B cell (primary cell): ENCODE measurements around the gene GLCCI1. TPM values are rescaled to one million over a fixed set of nuclear protein-coding genes. Genes with fewer than 3 reads are reported as not detected.

Experiments
- ATAC-seq: fragments of 200-7000 bp; cut with Tn5 transposase; one replicate; pipeline ENCODE4 v1.10.0; 2021; ENCODE audit warnings: low read depth, mild to moderate bottlenecking, moderate number of reproducible peaks, moderate library complexity
- CTCF ChIA-PET: fragments of 350-600 bp; sonication (Branson Sonifier 250); formaldehyde crosslinking; loops from one replicate; lab custom pipeline; 2021; ENCODE audit warnings: antibody characterized with exemption, inconsistent platforms; lab: Charles Lee
- POLR2A ChIA-PET: fragments of 350-600 bp; sonication (Branson Sonifier 250); formaldehyde crosslinking; loops from one replicate; lab custom pipeline; 2021; ENCODE audit warnings: antibody characterized with exemption; lab: Charles Lee
- DNase-seq: peaks from one replicate; pipeline ENCODE4 v3.0.0; 2013
- H2AFZ ChIP-seq: 2 replicates; pipeline ENCODE4 v1.6.1; 2012; ENCODE audit warnings: mild to moderate bottlenecking, low read depth, low read length; ENCODE audit not compliant: insufficient read depth, poor library complexity, severe bottlenecking
- H3K27ac ChIP-seq, 2 donors: 1 replicate in 1 of 2; 2 replicates in 1 of 2; pipeline ENCODE4 v1.5.1; 2012 to 2013; ENCODE audit warnings: low read length in 2 of 2, mild to moderate bottlenecking in 2 of 2, moderate library complexity in 1 of 2
- H3K27me3 ChIP-seq, 4 experiments: fragments of 200-600 bp in 1 of 4; sonication (generic) in 1 of 4; replicated peaks in 1 of 4; 1 replicate in 2 of 4; 2 replicates in 2 of 4; pipeline versions ENCODE4 v1.6.1 to v1.7.0; 2013 to 2016; ENCODE audit warnings: low read length in 3 of 4, mild to moderate bottlenecking in 2 of 4, mixed read lengths in 1 of 4, moderate library complexity in 1 of 4; ENCODE audit not compliant: insufficient read depth in 4 of 4, control insufficient read depth in 3 of 4; ENCODE audit errors: control extremely low read depth in 1 of 4
- H3K36me3 ChIP-seq, 2 experiments: replicated peaks in 1 of 2; 1 replicate in 1 of 2; 2 replicates in 1 of 2; pipeline versions ENCODE4 v1.6.1 to v1.7.1; 2013; ENCODE audit warnings: low read length in 1 of 2; ENCODE audit not compliant: insufficient read depth in 2 of 2, control insufficient read depth in 1 of 2; ENCODE audit errors: control extremely low read depth in 1 of 2, extremely low read depth in 1 of 2
- H3K4me1 ChIP-seq, 2 donors: fragments of 200-600 bp in 1 of 2; sonication (generic) in 1 of 2; 1 replicate in 1 of 2; 2 replicates in 1 of 2; pipeline versions ENCODE4 v1.5.1 to v1.6.1; 2013 to 2017; ENCODE audit warnings: low read length in 2 of 2; ENCODE audit not compliant: control insufficient read depth in 2 of 2, insufficient read depth in 2 of 2
- H3K4me2 ChIP-seq: replicated peaks from 2 replicates; pipeline ENCODE3; 2012; ENCODE audit warnings: mild to moderate bottlenecking, low read depth, low read length; ENCODE audit not compliant: poor library complexity, severe bottlenecking
- H3K4me3 ChIP-seq, 5 experiments: fragments of 200-600 bp in 1 of 5; sonication (generic) in 1 of 5; 1 replicate in 3 of 5; 2 replicates in 2 of 5; pipeline versions ENCODE4 v1.5.1 to v1.7.0; 2011 to 2016; ENCODE audit warnings: low read length in 4 of 5, mild to moderate bottlenecking in 4 of 5, low read depth in 2 of 5, control low read depth in 1 of 5, moderate library complexity in 1 of 5; ENCODE audit not compliant: insufficient read depth in 1 of 5; ENCODE audit errors: control extremely low read depth in 1 of 5, extremely low read depth in 1 of 5
- H3K79me2 ChIP-seq: fragments of 200-600 bp; sonication (generic); one replicate; pipeline ENCODE4 v1.6.0; 2016; ENCODE audit warnings: low read length; ENCODE audit not compliant: control insufficient read depth, insufficient read depth
- H3K9ac ChIP-seq: fragments of 200-600 bp; sonication (generic); 2 replicates; pipeline ENCODE4 v1.6.1; 2017; ENCODE audit warnings: mild to moderate bottlenecking, low read length, moderate library complexity
- H3K9me3 ChIP-seq, 3 donors: one replicate each; pipeline versions ENCODE4 v1.6.1 to v1.7.1; 2013; ENCODE audit warnings: low read length in 2 of 3; ENCODE audit not compliant: control insufficient read depth in 2 of 3, insufficient read depth in 1 of 3; ENCODE audit errors: control extremely low read depth in 1 of 3
- H4K20me1 ChIP-seq: 2 replicates; pipeline ENCODE4 v1.6.0; 2012; ENCODE audit warnings: mild to moderate bottlenecking, low read length; ENCODE audit not compliant: insufficient read depth, control insufficient read depth, poor library complexity, severe bottlenecking
- H3K27ac Mint-ChIP-seq: one replicate; pipeline ENCODE4 v1.8.0; 2021; ENCODE audit warnings: mixed read lengths
- H3K27me3 Mint-ChIP-seq: one replicate; pipeline ENCODE4 v1.8.0; 2021; ENCODE audit warnings: mixed read lengths
- H3K4me1 Mint-ChIP-seq: one replicate; pipeline ENCODE4 v1.8.0; 2021; ENCODE audit warnings: mixed read lengths
- H3K4me3 Mint-ChIP-seq: one replicate; pipeline ENCODE4 v1.8.0; 2021; ENCODE audit warnings: mixed read lengths
- H3K9me3 Mint-ChIP-seq: one replicate; pipeline ENCODE4 v1.8.0; 2022; ENCODE audit warnings: mixed read lengths; ENCODE audit not compliant: insufficient read depth
- CTCF ChIP-seq: fragments of 200-600 bp; IDR thresholded peaks from one replicate; pipeline ENCODE4 v1.8.0; 2022; ENCODE audit warnings: antibody characterized with exemption, mild to moderate bottlenecking
- EZH2 ChIP-seq: IDR thresholded peaks from 2 replicates; pipeline ENCODE4 v1.6.1; 2012; ENCODE audit warnings: borderline replicate concordance, low read depth, mild to moderate bottlenecking, moderate library complexity, low read length; ENCODE audit not compliant: insufficient read depth, poor library complexity, severe bottlenecking
- WGBS: methylation state at CpG from one replicate; pipeline ENCODE4 v1.1.5; 2013; ENCODE audit warnings: missing lambda C conversion rate; ENCODE audit not compliant: insufficient coverage; 5-methylcytosine and 5-hydroxymethylcytosine counted together
- intact Hi-C: fragments of 100-400 bp; cut with micrococcal nuclease; formaldehyde crosslinking; loops from one replicate; pipeline ENCODE4 v1.10.0; 2022
- polyA plus RNA-seq: library from polyadenylated mRNA; depleted of rRNA; stranded (reverse); fragments of >200 nt; gene quantifications from 2 replicates; pipeline ENCODE4 v1.2.3, GENCODE V29; 2012
- total RNA-seq, 2 donors: library from RNA; stranded (reverse); fragments of 120-200 nt in 1 of 2; gene quantifications; 1 replicate in 1 of 2; 2 replicates in 1 of 2; pipeline versions ENCODE4 v1.2.3 to v1.2.4, GENCODE V29; 2013 to 2022

The GLCCI1 gene
- total and polyA plus RNA-seq, 2 donors (not counting 1 experiment from before 2014, with no cell fraction given), result 17.7 to 50.3 TPM

DNA sequence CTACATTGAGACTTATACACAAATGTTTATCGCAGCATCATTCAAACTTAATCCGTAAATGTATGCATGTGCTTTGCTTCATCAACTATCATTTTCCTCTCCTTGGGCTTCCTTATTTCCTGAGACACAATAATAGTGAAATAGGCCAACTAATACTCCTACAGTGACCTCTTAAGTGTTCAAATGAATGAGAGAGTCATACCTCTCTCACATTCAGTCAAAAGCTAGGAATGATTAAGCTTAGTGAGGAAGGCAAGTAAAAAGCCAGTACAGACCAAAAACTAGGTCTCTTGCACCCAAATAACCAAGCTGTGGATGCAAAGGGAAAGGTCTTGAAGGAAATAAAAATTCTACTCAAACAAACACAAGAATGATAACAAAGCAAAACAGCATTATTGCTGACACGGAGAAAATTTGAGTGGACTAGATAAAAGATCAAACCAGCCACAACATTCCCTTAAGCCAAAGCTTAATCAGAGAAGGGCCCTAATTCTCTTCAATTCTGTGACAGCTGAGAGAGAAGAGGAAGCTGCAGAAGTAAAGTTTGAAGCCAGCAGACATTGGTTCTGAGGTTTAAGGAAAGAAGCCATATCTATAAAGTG, 72.3 kb downstream of the GLCCI1 start:
- Mint-ChIP-seq H3K4me1 (peaks cover 21% of the 10 kb centered on the region), H3K9me3 (no peaks in the 10 kb centered on the region), H3K27ac (peak overlapping the region; percentile 41), H3K27me3 (no peaks in the 10 kb centered on the region), H3K4me3 (no peak overlapping the region)
- no peak overlapping the region for H3K4me3 ChIP-seq
- H3K9ac ChIP-seq, result no peak overlapping the region
- ChIA-PET POLR2A (no interaction called here), CTCF (interaction anchor here (0.6 to 1.9 kb wide), 4 partner anchors 140 to 359 kb away, joined by 3 to 8 read pairs (median 3); no protein-coding TSS in a partner anchor)
- H2AFZ ChIP-seq, result no peak overlapping the region
- no peaks in the 10 kb centered on the region for H3K79me2 ChIP-seq
- no peak overlapping the region for H3K27ac ChIP-seq
- no CpG with 5 or more reads among the region's 3 CpGs for WGBS
- H3K4me1 ChIP-seq, result peaks cover 0 to under 1% of the 10 kb centered on the region in 2 donors
- DNase-seq (no peak), ATAC-seq (no peak)
- H3K27me3 ChIP-seq, result no peaks in the 10 kb centered on the region
- TF ChIP-seq EZH2 (no peak), CTCF (no peak)
- no peak overlapping the region for H3K4me2 ChIP-seq
- intact Hi-C loops, result no loop called here
- no peaks in the 10 kb centered on the region for H4K20me1 ChIP-seq
- H3K9me3 ChIP-seq, result no peaks in the 10 kb centered on the region
- H3K36me3 ChIP-seq, result peaks cover 9 to 11% of the 10 kb centered on the region in 2 experiments

DNA sequence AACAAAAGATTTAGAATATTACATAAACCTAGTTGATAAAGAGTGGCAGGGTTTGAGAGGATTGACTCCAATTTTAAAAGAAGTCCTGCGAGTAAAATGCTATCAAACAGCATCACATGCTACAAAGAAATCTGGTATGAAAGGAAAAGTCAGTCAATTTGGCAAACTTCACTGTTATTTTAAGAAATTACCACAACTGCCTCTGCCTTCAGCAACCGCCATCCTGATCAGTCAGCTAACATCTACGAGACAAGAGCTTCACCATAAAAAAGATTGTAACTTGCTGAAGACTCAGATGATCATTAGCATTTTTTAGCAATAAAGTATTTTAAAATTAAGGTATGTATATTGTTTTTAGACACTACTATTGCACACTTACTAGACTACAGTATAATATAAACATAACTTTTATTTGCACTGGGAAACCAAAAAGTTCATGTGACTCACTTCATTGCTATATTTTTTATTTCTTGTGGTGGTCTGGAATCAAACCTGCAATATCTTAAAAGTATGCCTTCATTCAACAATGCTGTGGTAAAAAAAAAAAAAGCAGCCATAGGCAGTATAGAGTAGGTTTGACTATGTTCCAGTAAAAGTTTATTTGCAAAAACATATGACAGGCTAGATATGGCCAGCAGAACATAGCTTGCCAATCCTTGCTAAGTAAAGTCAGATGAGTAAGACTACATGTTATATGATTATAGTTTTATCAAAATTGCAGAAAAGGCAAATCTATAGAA, 74.4 kb downstream of the GLCCI1 start:
- intact Hi-C loops, result no loop called here

More for the DNA sequence above, 74.4 kb downstream of the GLCCI1 start:
- Histone ChIP-seq H3K36me3 (peaks cover 5% of the 10 kb centered on the region in 2 experiments), H4K20me1 (no peaks in the 10 kb centered on the region), H3K4me1 (peaks cover 3% of the 10 kb centered on the region in 2 donors), H3K27ac (no peak overlapping the region), H3K9me3 (no peaks in the 10 kb centered on the region), H3K9ac (no peak overlapping the region), H3K79me2 (no peaks in the 10 kb centered on the region), H2AFZ (no peak overlapping the region), H3K4me3 (no peak overlapping the region), H3K4me2 (no peak overlapping the region), H3K27me3 (no peaks in the 10 kb centered on the region)
- Mint-ChIP-seq H3K9me3 (no peaks in the 10 kb centered on the region), H3K4me3 (no peak overlapping the region), H3K27me3 (no peaks in the 10 kb centered on the region), H3K27ac (no peak overlapping the region), H3K4me1 (peaks cover 30% of the 10 kb centered on the region)
- no CpG with 5 or more reads among the region's 3 CpGs for WGBS
- ChIA-PET CTCF (no interaction called here), POLR2A (no interaction called here)
- no peak for DNase-seq
- no peak for ATAC-seq
- TF ChIP-seq EZH2 (no peak), CTCF (no peak)
